Stimulated activated CD8-positive, alpha-beta memory T cell treated with anti-CD3 and anti-CD28 coated beads, Interleukin-4, amount 100 ng/mL, for 4 hours (primary cell): ENCODE measurements around the gene MAP4K3.
A peak's percentile ranks its signal among the peaks of the same experiment; 100 is the strongest.
"Not testable (repeated sequence)": the region's sequence is repeated elsewhere in the genome, so short reads cannot be mapped to it uniquely, and the experiment has no call there.

Source experiments
- DNase-seq, 2 donors: peaks; one replicate each; pipeline ENCODE4 v3.0.0-alpha.2; 2020; ENCODE audit warnings: low read depth in 2 of 2, low spot score in 1 of 2

MAP4K3 gene

GRCh38 chr2:39244241-39244862 is 192.7 kb downstream of the MAP4K3 start:
- not testable (repeated sequence) for DNase-seq

- no peak for DNase-seq
Observed at GRCh38 chr2:39243469-39244123, 193.5 kb downstream of the MAP4K3 start, which contains the start of gene CDKL4. Gene CDKL4, minus strand, starts transcription at chr2:39243970.

- no peak for DNase-seq
Observed at GRCh38 chr2:39241588-39241987, 195.5 kb downstream of the MAP4K3 start.

GRCh38 chr2:39240758-39241157 is 196.3 kb downstream of the MAP4K3 start:
- no peak for DNase-seq

- DNase-seq, result no peak
Observed at GRCh38 chr2:39234754-39235153, 202.3 kb downstream of the MAP4K3 start.

GRCh38 chr2:39232141-39232540 is 204.9 kb downstream of the MAP4K3 start:
- DNase-seq, result no peak

GRCh38 chr2:39228413-39229209 is 208.5 kb downstream of the MAP4K3 start:
- DNase-seq, result no peak

GRCh38 chr2:39227628-39228412 is 209.3 kb downstream of the MAP4K3 start:
- DNase-seq, result peak; percentile 51 to 67

GRCh38 chr2:39225567-39225966 is 211.5 kb downstream of the MAP4K3 start:
- no peak for DNase-seq

- no peak for DNase-seq
Observed at GRCh38 chr2:39223909-39224308, 213.2 kb downstream of the MAP4K3 start.

GRCh38 chr2:39221459-39221858 is 215.6 kb downstream of the MAP4K3 start:
- no peak for DNase-seq

- no peak for DNase-seq
Observed at GRCh38 chr2:39220136-39220535, 216.9 kb downstream of the MAP4K3 start.

GRCh38 chr2:39218391-39218790 is 218.7 kb downstream of the MAP4K3 start:
- no peak for DNase-seq

GRCh38 chr2:39217192-39217550 is 219.9 kb downstream of the MAP4K3 start:
- no peak for DNase-seq

- DNase-seq, result peak; percentile 25 to 30
Observed at GRCh38 chr2:39216346-39217191, 220.5 kb downstream of the MAP4K3 start.

- no peak for DNase-seq
Observed at GRCh38 chr2:39215545-39215944, 221.5 kb downstream of the MAP4K3 start.

- DNase-seq, result no peak
Observed at GRCh38 chr2:39213015-39213414, 224.1 kb downstream of the MAP4K3 start.

- DNase-seq, result no peak
Observed at GRCh38 chr2:39210846-39211245, 226.2 kb downstream of the MAP4K3 start.

- DNase-seq, result no peak
Observed at GRCh38 chr2:39203382-39203781, 233.7 kb downstream of the MAP4K3 start.

GRCh38 chr2:39202639-39203369 is 234.3 kb downstream of the MAP4K3 start:
- no peak for DNase-seq
